GM12892 (cell line): ENCODE data around the gene ZNF185. TPM values are rescaled to one million over a fixed set of nuclear protein-coding genes. Genes with fewer than 3 reads are reported as not detected.

Experiments used
- DNase-seq: peaks from one replicate; pipeline ENCODE4 v3.0.0; 2011; ENCODE audit not compliant: insufficient read length
- FAIRE-seq: peaks from 2 replicates; lab custom pipeline; 2011; peaks lifted over from hg19 to GRCh38; lab: Jason Lieb, UNC
- POLR2A ChIP-seq: IDR thresholded peaks from 2 replicates; pipeline ENCODE4 v1.6.1; 2011; ENCODE audit warnings: low read depth, low read length, control low read depth
- POLR2AphosphoS5 ChIP-seq: IDR thresholded peaks from 2 replicates; pipeline ENCODE4 v1.6.1; 2011; ENCODE audit warnings: low read depth, low read length, control low read depth
- TAF1 ChIP-seq: IDR thresholded peaks from 2 replicates; pipeline ENCODE4 v1.6.1; 2011; ENCODE audit warnings: low read depth, mild to moderate bottlenecking, control low read depth, low read length, borderline replicate concordance
- polyA plus RNA-seq: library from polyadenylated mRNA; unstranded; fragments of >200 nt; gene quantifications from one replicate; pipeline ENCODE4 v1.2.1, GENCODE V29; 2012; ENCODE audit warnings: missing spikeins, inconsistent platforms; ENCODE audit not compliant: missing spikeins

Gene ZNF185
- polyA plus RNA-seq: 9.6 TPM

GRCh38 chrX:152897222-152898131 is at the start of gene ZNF185:
TSS of gene ZNF185 (plus strand) at chrX:152898067. CDS start at chrX:152914490, 16,423 bp downstream.
- TF ChIP-seq TAF1: no peak
- DNase-seq: no peak
- FAIRE-seq: no peak

GRCh38 chrX:152850465-152850864 is 47.4 kb upstream of the ZNF185 start:
- TF ChIP-seq TAF1 (no peak), POLR2AphosphoS5 (no peak), POLR2A (no peak)
- no peak for DNase-seq
- FAIRE-seq: no peak

- TF ChIP-seq POLR2AphosphoS5 (no peak), POLR2A (no peak), TAF1 (no peak)
- DNase-seq: no peak
- FAIRE-seq: no peak
Observed at GRCh38 chrX:152853986-152854385, 43.9 kb upstream of the ZNF185 start.

DNA sequence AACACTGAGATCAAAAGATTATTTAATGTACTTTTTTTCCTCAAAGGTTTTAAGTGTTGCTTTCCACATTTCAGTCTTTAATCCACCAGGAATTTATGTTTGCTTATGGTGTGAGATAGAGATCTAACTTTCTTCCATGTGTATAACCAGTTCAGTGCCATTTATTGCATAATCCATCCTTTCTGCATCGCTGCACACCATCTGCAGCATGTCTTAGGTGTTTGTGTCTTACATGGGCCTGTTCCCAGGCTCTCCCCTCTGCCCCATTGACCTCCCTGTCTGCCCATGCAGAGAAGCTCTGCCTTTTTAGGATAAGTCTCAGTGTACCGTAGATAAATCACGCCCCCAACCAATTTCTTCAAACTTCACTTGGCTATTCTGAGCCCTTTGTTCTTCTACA is 36.8 kb upstream of the ZNF185 start:
- DNase-seq (no peak), FAIRE-seq (no peak)
- no peak for TF ChIP-seq TAF1
- TF ChIP-seq POLR2AphosphoS5: no peak
- TF ChIP-seq POLR2A: no peak

DNA sequence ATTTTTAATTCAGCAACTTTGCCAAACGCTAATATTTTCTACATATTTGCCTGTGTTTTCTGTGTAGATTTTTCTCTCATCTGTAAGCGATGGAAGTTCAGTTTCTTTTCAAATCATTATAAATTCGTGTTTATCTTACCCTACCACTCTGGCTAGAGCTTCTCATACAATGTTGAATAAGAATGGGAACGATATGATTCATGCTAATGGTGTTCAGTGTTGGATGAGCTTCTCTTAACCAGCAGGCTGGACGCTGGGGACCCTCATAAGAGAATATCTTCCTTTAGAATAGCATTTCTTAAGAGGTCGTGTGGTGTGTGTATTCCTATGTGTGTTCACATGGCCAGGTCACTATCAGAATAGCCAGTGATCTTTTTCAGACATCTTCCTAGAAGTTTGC is 36.0 kb upstream of the ZNF185 start:
- FAIRE-seq (no peak), DNase-seq (no peak)
- TF ChIP-seq POLR2A (no peak), TAF1 (no peak), POLR2AphosphoS5 (no peak)

- no peak for TF ChIP-seq TAF1
- no peak for TF ChIP-seq POLR2AphosphoS5
- no peak for TF ChIP-seq POLR2A
- FAIRE-seq: no peak
- DNase-seq: no peak
Observed at GRCh38 chrX:152865232-152865920, 32.5 kb upstream of the ZNF185 start.

DNA sequence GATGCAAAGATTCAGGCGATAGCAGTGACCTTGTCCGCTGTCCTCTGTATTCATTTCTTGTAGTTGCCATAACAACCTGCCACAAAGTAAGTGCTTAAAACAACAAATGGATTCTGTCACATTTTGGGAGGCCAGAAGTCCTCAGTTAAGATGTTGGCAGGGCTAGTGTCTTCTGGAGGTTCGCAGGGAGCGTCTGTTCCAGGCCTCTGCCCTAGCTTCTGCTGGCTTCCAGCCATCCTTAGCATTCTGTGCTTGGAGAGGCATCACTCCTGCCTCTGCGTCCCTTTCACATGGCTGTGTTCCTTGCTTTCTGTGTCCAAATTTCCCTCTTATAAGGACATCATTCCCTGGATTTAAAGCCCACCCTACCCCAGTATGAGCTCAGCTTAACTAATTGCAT is 31.5 kb upstream of the ZNF185 start:
- DNase-seq (no peak), FAIRE-seq (no peak)
- TF ChIP-seq POLR2A (no peak), TAF1 (no peak), POLR2AphosphoS5 (no peak)

GRCh38 chrX:152869972-152870371 is 27.9 kb upstream of the ZNF185 start:
- DNase-seq: no peak
- TF ChIP-seq TAF1 (no peak), POLR2AphosphoS5 (no peak), POLR2A (no peak)
- no peak for FAIRE-seq

- TF ChIP-seq POLR2AphosphoS5 (no peak), TAF1 (no peak), POLR2A (no peak)
- DNase-seq: no peak
- FAIRE-seq: no peak
Observed at GRCh38 chrX:152871260-152871659, 26.6 kb upstream of the ZNF185 start.

- TF ChIP-seq TAF1: no peak
- TF ChIP-seq POLR2AphosphoS5: no peak
- no peak for TF ChIP-seq POLR2A
- no peak for FAIRE-seq
Observed at GRCh38 chrX:152872522-152872921, 25.3 kb upstream of the ZNF185 start.

DNA sequence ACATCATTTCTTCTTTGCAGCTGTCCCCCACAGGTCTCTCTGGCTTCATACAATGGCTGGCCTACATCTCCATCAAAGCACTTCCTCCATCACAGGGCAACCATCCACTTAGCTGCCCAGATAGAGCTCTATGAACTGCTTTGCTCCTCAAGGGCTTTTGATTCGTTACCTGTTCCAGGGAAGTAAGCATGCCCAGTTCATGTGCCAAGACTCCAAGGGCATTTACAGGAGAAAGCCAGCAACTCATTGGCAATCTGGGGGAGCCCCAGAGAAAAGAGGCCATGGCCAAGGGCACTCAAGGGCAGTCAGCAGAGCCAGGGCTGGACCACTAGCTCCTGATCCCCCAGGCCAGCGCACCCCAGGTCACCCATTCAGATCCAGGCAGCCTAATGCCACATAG is 24.5 kb upstream of the ZNF185 start:
- FAIRE-seq: no peak

More at GRCh38 chrX:152872522-152872921, 25.3 kb upstream of the ZNF185 start:
- DNase-seq: no peak

More for the DNA sequence above, 24.5 kb upstream of the ZNF185 start:
- TF ChIP-seq POLR2A (no peak), TAF1 (no peak), POLR2AphosphoS5 (no peak)
- no peak for DNase-seq
